ENCODE results near the gene BCL2L12. TPM values are rescaled to one million over a fixed set of nuclear protein-coding genes. Genes with fewer than 3 reads are reported as not detected.

BCL2L12 gene
- total RNA-seq, 1 donor from 2014 or later = 53.3 TPM

DNA sequence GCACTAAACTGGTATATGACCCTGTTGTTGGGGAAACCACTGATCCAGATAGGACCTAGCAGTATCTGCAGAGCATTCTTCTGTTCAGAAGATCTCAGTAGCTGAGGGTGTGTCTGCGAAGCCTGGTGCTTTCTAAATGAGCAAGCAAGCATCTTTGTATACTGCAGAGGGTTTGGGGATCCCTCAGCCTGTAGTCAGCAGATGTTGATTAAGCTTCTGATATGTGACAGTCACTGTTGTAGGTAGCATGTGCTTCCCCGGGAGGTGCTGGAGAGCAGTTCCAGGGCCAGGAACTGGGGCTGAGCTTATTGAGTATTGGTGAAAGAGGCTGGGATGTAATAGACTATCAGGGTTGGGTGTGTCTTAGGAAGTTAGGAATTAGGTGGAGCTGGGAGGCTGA, 22.3 kb upstream of the BCL2L12 start:
- no peak for DNase-seq (ENCODE audit: low read depth)
- peak overlapping the region; percentile 100 for H3K4me3 ChIP-seq (ENCODE audit: low read depth, low read length)
- TF ChIP-seq, protein P1, sequence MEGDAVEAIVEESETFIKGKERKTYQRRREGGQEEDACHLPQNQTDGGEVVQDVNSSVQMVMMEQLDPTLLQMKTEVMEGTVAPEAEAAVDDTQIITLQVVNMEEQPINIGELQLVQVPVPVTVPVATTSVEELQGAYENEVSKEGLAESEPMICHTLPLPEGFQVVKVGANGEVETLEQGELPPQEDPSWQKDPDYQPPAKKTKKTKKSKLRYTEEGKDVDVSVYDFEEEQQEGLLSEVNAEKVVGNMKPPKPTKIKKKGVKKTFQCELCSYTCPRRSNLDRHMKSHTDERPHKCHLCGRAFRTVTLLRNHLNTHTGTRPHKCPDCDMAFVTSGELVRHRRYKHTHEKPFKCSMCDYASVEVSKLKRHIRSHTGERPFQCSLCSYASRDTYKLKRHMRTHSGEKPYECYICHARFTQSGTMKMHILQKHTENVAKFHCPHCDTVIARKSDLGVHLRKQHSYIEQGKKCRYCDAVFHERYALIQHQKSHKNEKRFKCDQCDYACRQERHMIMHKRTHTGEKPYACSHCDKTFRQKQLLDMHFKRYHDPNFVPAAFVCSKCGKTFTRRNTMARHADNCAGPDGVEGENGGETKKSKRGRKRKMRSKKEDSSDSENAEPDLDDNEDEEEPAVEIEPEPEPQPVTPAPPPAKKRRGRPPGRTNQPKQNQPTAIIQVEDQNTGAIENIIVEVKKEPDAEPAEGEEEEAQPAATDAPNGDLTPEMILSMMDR (conservative IDR thresholded peaks at IDR 0.05; ENCODE audit: low read depth, low read length) = no peak

DNA sequence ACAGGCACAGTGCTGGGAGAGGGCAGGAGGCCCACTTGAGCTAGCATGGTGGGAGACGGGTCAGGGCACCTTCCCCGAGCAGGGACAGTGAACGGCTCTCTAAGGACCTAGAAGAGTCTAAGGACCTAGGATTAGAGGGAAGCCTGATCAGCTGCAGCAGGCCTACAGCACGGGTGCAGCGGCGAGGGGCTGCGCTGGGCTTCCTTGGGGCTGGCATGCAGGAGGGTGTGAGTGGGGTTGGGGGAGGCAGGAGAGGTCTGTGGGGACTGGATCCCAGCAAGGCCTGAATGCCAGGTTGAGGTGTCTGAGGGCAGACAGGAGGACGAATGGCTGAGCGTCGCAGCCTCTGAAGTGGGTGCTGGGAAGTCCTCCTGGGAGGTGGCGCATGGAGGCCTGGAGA, 20.1 kb upstream of the BCL2L12 start:
- DNase-seq (ENCODE audit: low read depth) = no peak
- no peak overlapping the region for H3K4me3 ChIP-seq (ENCODE audit: low read depth, low read length)
- TF ChIP-seq, protein P1 (conservative IDR thresholded peaks at IDR 0.05; ENCODE audit: low read depth, low read length) = no peak

GRCh38 chr19:49645995-49646394, 19.7 kb upstream of the BCL2L12 start:
- no peak overlapping the region for H3K4me3 ChIP-seq (ENCODE audit: low read depth, low read length)
- TF ChIP-seq, protein P1 (conservative IDR thresholded peaks at IDR 0.05; ENCODE audit: low read depth, low read length) = no peak
- no peak for DNase-seq (ENCODE audit: low read depth)

- DNase-seq (ENCODE audit: low read depth) = no peak
- no peak overlapping the region for H3K4me3 ChIP-seq (ENCODE audit: low read depth, low read length)
- TF ChIP-seq, protein P1 (conservative IDR thresholded peaks at IDR 0.05; ENCODE audit: low read depth, low read length) = no peak
Measured at GRCh38 chr19:49646586-49646985, 19.1 kb upstream of the BCL2L12 start.

DNA sequence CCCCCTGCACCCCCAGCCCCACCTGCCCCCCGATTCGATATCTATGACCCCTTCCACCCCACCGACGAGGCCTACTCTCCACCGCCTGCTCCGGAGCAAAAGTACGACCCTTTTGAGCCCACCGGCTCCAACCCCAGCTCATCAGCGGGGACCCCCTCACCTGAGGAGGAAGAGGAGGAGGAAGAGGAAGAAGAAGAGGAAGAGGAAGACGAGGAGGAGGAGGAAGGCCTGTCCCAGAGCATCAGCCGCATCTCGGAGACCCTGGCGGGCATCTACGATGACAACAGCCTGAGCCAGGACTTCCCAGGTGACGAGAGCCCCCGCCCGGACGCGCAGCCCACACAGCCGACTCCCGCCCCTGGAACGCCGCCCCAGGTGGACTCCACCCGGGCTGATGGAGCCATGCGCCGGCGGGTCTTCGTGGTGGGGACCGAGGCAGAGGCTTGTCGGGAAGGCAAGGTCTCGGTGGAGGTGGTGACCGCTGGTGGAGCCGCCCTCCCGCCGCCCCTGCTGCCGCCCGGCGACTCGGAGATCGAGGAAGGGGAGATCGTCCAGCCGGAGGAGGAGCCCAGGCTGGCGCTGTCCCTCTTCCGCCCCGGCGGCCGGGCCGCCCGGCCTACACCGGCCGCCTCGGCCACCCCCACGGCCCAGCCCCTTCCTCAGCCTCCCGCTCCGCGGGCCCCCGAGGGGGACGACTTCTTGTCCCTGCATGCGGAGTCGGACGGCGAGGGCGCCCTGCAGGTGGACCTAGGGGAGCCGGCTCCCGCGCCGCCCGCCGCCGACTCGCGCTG, 14.5 kb upstream of the BCL2L12 start:
- DNase-seq (ENCODE audit: low read depth) = no peak
- H3K4me3 ChIP-seq (ENCODE audit: low read depth, low read length) = no peak overlapping the region
- TF ChIP-seq, protein P1 (conservative IDR thresholded peaks at IDR 0.05; ENCODE audit: low read depth, low read length) = no peak

- DNase-seq (ENCODE audit: low read depth) = no peak
- TF ChIP-seq, protein P1 (conservative IDR thresholded peaks at IDR 0.05; ENCODE audit: low read depth, low read length) = no peak
- H3K4me3 ChIP-seq (ENCODE audit: low read depth, low read length) = no peak overlapping the region
Measured at GRCh38 chr19:49651820-49652550, 13.7 kb upstream of the BCL2L12 start.

Data from epithelial cell of proximal tubule (primary cell).